ENCODE measurements around the gene GASK1B.

Gene GASK1B

GRCh38 chr4:158172261-158173258, at the start of gene GASK1B:
Gene GASK1B, minus strand, starts transcription at chr4:158173025. Its CDS starts 1,650 bp downstream, at chr4:158171375.
- DNase-seq: no peak

DNA sequence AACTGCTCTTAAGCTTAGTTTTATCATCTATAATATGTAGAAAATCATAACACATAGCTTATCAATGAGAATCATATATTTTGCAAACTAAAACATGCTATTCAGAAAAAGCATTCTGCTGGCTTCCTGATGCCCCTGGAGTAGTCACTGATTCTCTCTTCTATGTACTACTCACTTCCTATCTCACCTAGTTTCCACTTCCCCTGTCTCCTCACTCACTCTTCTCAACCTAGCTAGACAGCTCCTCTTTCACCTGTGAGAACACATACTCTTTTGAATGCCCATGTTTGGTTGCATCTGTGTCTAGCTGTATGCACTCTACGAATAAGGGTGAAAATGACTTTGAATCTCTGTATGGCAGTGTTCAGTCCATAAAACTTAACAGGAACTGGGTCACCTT, 46.8 kb upstream of the GASK1B start:
- DNase-seq: no peak

GRCh38 chr4:158217763-158218162, 44.9 kb upstream of the GASK1B start:
- DNase-seq: no peak

- DNase-seq: no peak
Measured at GRCh38 chr4:158214856-158215255, 42.0 kb upstream of the GASK1B start.

- DNase-seq: no peak
Measured at GRCh38 chr4:158213466-158213865, 40.6 kb upstream of the GASK1B start.

- DNase-seq: no peak
Measured at GRCh38 chr4:158211222-158211621, 38.4 kb upstream of the GASK1B start.

DNA sequence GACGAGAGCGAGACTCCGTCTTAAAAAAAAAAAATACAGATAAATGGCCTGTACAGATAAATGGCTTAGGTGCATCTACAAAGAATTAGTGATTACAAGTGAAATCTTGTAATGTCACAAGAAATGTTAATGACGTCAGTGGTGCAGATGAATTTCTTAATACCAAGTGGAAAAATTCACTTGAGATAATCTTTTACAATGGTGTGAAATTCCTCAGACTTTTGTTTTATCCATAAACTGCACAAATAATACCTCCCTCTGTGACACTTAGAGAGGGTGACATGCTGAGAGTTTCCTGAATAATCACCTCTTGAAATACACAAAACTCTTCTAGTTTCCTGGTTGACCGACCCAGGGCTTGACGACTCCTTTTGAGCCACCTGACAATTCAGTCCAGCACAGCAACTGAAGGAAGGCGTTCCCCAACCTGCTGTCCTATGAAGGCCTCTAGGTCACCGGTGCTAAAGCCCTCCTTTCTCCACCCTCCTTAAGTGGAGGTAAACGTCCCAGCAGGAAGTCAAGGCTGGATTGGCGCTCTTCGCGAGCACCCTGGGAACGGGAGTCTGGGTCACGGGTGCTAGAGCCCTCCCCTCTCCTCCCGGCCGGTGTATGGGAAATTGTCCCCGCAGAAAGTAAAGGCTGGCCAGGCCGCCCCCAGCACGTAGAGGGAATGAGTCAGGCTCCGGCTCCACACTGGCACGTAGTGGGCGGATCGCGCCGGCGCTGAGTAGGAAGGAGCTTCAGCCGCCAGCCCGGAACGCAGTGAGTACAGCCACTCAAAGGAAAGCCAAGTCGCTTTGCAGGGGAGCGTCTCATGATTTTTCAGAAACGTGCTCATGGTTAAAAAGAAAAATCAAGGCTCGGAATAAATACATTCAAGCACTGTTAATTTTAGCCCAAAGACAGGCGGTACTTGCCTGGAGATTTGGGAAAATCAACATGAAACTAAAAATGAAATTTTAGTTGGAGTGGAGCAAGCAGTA, 37.3 kb upstream of the GASK1B start, which contains the start of gene TMEM144:
Gene TMEM144, plus strand, starts transcription at position 662 of the 983 bp plus-strand sequence. CDS start 2,182 bp downstream, outside the sequence.
- DNase-seq: peak; percentile 34

- peak; percentile 34 for DNase-seq
Measured at GRCh38 chr4:158208963-158209640, 36.3 kb upstream of the GASK1B start.

- DNase-seq: no peak
Measured at GRCh38 chr4:158203929-158204328, 31.1 kb upstream of the GASK1B start.

GRCh38 chr4:158203436-158203835, 30.6 kb upstream of the GASK1B start:
- no peak for DNase-seq

DNA sequence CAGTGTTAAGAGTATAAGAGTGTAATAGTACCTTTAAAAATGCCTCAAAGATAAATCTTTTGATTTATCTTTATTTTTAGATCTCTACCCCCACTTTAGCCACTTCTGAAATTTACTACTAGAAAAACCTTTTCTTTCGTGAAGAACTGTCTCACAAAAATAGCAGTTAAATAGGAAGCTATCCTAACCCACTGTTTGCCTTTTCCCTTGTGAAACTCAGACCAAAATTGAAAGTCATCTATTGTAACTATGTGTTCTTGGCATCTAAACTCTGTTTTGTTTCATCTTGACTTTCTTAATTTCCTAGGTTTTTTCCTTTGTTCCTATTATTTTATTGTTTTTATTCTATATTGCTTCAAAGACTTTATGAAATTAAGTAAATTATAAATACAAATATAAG, 29.7 kb upstream of the GASK1B start:
- no peak for DNase-seq

- DNase-seq: no peak
Measured at GRCh38 chr4:158201876-158202275, 29.1 kb upstream of the GASK1B start.

DNA sequence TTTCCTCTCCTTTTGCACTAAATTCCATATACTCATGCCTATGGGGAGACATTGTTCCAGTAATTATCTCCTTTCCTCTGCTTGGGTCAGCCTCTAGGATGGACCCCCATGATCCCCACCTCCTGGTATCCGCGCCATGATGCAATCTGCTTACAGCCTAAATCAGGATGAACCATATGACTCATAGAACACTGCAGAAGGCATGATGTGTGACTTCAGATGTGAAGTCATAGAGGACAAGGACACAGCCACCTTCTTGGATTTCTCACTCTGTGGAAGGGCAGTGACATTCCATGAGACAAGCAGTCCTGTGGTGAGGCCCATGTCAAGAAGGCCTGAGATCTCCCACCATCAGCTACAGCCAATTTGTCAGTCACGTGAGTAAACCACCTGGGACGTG, 28.5 kb upstream of the GASK1B start:
- no peak for DNase-seq

- DNase-seq: no peak
Measured at GRCh38 chr4:158200214-158200613, 27.4 kb upstream of the GASK1B start.

GRCh38 chr4:158197194-158197776, 24.5 kb upstream of the GASK1B start:
- DNase-seq: no peak

DNA sequence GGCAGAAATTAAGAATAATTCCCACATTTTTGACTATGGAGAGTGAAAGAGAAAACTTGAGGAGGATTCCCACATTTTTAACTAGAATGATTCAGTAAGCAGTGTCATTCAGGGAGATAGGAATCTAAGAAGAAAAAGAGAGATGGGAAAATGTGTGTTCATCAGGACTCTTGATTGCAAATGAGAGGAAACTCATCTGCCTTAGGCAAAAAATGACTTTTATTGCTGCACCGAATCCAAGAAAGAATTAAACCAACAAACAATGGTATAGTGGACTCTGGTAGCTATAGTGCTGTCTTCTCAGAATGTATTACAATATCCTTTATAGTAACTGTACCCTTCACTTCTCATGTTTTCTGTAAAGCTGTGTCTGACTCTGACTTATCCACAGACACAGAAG, 22.5 kb upstream of the GASK1B start:
- no peak for DNase-seq

GRCh38 chr4:158193171-158193749, 20.4 kb upstream of the GASK1B start:
- no peak for DNase-seq

DNA sequence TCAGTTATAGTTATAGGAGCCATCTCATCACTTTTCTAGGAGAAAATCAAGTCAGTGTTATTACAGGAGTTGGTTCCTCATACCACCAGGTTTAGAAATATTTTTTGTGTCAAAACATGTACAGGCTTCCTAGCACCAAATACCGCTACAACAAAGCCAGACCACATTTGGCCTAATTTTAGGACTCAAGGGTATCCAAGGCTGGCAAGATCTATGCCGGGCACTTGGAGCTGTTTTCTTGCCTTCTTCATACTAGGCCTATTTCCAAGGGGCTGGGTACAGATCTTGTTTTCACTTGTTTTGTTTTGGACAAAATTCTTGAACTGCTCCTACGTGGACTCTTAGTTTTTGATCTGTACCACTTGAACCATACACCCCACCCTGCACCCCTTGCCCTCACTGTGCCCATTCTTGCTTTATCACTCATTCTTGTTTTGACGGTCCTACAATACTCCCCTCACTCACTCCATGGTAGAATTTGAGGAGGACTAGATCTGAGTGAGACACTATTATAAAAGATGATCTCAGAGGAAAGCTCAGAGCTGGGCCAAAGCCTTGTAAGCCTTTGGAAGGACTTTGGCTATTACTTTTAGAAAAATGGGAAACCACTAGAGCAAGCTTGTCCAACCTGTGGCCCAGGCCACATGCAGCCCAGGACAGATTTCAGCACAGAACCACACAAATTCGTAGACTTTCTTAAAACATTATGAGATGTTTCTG, 19.8 kb upstream of the GASK1B start:
- no peak for DNase-seq

DNA sequence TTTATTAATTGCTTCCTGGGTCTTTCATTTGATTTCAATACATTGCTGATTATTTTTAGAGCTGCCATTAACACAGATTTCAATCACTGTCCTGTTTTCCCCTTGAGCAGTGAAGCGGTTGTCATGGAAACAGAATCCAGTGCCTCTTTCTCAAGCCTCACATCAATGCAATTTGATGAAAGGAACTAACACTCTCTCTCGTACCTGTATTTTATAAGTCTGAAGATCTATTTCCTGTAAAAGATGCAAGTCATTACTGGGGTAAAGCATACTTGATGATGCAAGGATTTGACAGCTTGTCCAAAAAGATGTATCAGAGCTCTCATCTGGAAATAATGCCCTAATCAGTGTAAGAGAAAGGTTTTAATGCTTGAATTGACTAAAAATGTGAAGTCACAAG, 17.9 kb upstream of the GASK1B start:
- DNase-seq: no peak

GRCh38 chr4:158189422-158189821, 16.6 kb upstream of the GASK1B start:
- DNase-seq: no peak

- no peak for DNase-seq
Measured at GRCh38 chr4:158186815-158187214, 14.0 kb upstream of the GASK1B start.

Data from KG1 (cell line).